Measurements from ENCODE around the gene WDR74.

Gene WDR74

DNA sequence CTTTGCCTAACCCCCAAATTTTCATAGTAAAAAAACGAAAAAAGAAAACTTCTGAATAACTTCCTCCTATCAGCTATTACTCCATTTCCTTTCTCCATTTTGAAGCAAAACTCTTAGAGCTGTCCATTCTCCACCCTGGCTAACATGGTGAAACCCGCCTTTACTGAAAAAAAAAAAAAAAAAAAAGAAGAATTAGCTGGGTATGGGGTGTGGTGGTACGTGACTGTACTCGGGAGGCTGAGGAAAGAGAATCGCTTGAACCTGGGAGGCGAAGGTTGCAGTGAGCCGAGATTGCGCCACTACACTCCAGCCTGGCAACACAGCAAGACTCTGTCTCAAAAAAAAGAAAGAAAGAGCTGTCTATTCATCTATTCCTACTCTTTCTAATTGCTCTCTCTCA is 22.8 kb downstream of the WDR74 start:
- DNase-seq = no peak
- 100% methylated on average over 1 of the region's 8 CpGs for WGBS
- Histone ChIP-seq H3K79me1 (replicated peaks; ENCODE audit: low read length, poor library complexity, severe bottlenecking) (no peaks in the 10 kb centered on the region), H3K27ac (ENCODE audit: low read length, poor library complexity, severe bottlenecking) (no peak overlapping the region), H3K4ac (ENCODE audit: low read depth in 1 of 2, low read length in 2 of 2) (no peak overlapping the region), H2AFZ (ENCODE audit: low read depth, low read length) (no peak overlapping the region), H2BK5ac (ENCODE audit: low read depth, low read length, poor library complexity, severe bottlenecking) (no peak overlapping the region), H3K9ac (ENCODE audit: low read length) (no peak overlapping the region), H4K91ac (ENCODE audit: low read length) (no peak overlapping the region), H3K4me2 (ENCODE audit: low read length, poor library complexity, severe bottlenecking) (no peak overlapping the region), H3K4me1 (ENCODE audit: control insufficient read depth, insufficient read depth, low read depth, low read length) (no peaks in the 10 kb centered on the region), H2AK5ac (ENCODE audit: low read length, severe bottlenecking) (no peak overlapping the region), H3K4me3 (ENCODE audit: insufficient read depth in 1 of 2, low read depth in 1 of 2, low read length in 2 of 2) (no peak overlapping the region), H3K14ac (ENCODE audit: low read length in 2 of 2) (no peak overlapping the region), H2BK120ac (ENCODE audit: low read depth, low read length) (no peak overlapping the region), H3K36me3 (ENCODE audit: control insufficient read depth in 1 of 2, insufficient read depth in 2 of 2, low read depth in 1 of 2, low read length in 2 of 2) (peaks cover 36 to 80% of the 10 kb centered on the region in 2 experiments), H3K27me3 (ENCODE audit: control insufficient read depth in 1 of 2, insufficient read depth in 1 of 2, low read length in 2 of 2) (no peaks in the 10 kb centered on the region), H4K8ac (ENCODE audit: low read length) (no peak overlapping the region), H3K23ac (ENCODE audit: low read length in 2 of 2) (no peak overlapping the region), H3K18ac (ENCODE audit: low read depth in 1 of 2, low read length in 2 of 2) (no peak overlapping the region), H3K9me3 (ENCODE audit: control insufficient read depth, low read length) (no peaks in the 10 kb centered on the region), H2BK15ac (ENCODE audit: low read depth, poor library complexity, severe bottlenecking) (no peak overlapping the region), H2BK12ac (ENCODE audit: low read length in 2 of 2) (no peak overlapping the region)

DNA sequence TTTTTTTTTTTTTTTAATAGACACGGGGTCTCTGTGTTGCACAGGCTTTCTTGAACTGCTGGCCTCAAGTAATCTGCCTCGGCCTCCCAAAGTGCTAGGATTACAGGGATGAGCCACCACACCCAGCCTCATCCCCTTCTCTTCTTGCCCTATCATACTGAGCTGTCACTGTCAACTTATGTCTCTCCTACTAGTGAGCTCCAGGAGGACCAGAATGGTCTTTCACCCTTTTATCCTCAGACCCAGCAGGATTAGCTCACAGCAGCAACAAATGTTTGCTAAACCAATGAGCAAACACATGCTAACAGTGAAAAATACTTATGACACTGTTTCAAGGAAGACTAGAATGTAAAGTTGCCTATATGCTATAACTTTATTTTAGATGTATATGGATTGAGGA is 27.7 kb downstream of the WDR74 start:
- Histone ChIP-seq H3K9me3 (ENCODE audit: control insufficient read depth, low read length) (no peaks in the 10 kb centered on the region), H3K79me1 (replicated peaks; ENCODE audit: low read length, poor library complexity, severe bottlenecking) (no peaks in the 10 kb centered on the region), H3K4me1 (ENCODE audit: control insufficient read depth, insufficient read depth, low read depth, low read length) (peaks cover 6% of the 10 kb centered on the region)

DNA sequence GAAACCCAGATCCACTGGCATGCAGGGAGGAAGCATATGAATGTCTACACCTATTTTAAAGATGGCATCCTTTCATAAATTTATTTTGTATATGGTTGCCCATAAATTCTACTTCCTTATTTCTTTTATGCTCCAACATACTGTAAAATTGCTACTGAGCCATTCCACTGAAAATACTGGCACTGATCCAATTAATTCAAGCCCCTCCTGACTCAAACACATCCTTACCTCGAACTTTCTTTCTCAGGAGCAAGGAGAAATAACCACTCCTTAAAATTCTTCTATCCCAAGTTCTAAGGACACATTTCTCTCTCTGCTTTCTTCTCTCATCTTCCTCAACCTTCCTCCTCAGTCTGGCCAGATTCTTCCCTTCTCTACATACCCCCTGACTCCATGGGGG is 28.6 kb downstream of the WDR74 start:
- H2BK15ac ChIP-seq (ENCODE audit: low read depth, poor library complexity, severe bottlenecking) = no peak overlapping the region
- 87% methylated on average over 1 of the region's 1 CpG for WGBS

More for the DNA sequence above, 27.7 kb downstream of the WDR74 start:
- Histone ChIP-seq H3K27me3 (ENCODE audit: control insufficient read depth in 1 of 2, insufficient read depth in 1 of 2, low read length in 2 of 2) (no peaks in the 10 kb centered on the region), H3K14ac (ENCODE audit: low read length in 2 of 2) (no peak overlapping the region), H3K23ac (ENCODE audit: low read length in 2 of 2) (no peak overlapping the region), H3K9ac (ENCODE audit: low read length) (no peak overlapping the region), H2BK5ac (ENCODE audit: low read depth, low read length, poor library complexity, severe bottlenecking) (no peak overlapping the region), H3K18ac (ENCODE audit: low read depth in 1 of 2, low read length in 2 of 2) (no peak overlapping the region), H2BK15ac (ENCODE audit: low read depth, poor library complexity, severe bottlenecking) (no peak overlapping the region), H3K4ac (ENCODE audit: low read depth in 1 of 2, low read length in 2 of 2) (no peak overlapping the region), H2BK120ac (ENCODE audit: low read depth, low read length) (no peak overlapping the region), H3K27ac (ENCODE audit: low read length, poor library complexity, severe bottlenecking) (no peak overlapping the region), H4K91ac (ENCODE audit: low read length) (no peak overlapping the region), H3K4me3 (ENCODE audit: insufficient read depth in 1 of 2, low read depth in 1 of 2, low read length in 2 of 2) (no peak overlapping the region), H3K36me3 (ENCODE audit: control insufficient read depth in 1 of 2, insufficient read depth in 2 of 2, low read depth in 1 of 2, low read length in 2 of 2) (peaks cover 17 to 34% of the 10 kb centered on the region in 2 experiments), H3K4me2 (ENCODE audit: low read length, poor library complexity, severe bottlenecking) (no peak overlapping the region), H2AK5ac (ENCODE audit: low read length, severe bottlenecking) (no peak overlapping the region), H4K8ac (ENCODE audit: low read length) (no peak overlapping the region), H2BK12ac (ENCODE audit: low read length in 2 of 2) (no peak overlapping the region), H2AFZ (ENCODE audit: low read depth, low read length) (no peak overlapping the region)
- WGBS = 87% methylated on average over 2 of the region's 2 CpGs
- no peak for DNase-seq

DNA sequence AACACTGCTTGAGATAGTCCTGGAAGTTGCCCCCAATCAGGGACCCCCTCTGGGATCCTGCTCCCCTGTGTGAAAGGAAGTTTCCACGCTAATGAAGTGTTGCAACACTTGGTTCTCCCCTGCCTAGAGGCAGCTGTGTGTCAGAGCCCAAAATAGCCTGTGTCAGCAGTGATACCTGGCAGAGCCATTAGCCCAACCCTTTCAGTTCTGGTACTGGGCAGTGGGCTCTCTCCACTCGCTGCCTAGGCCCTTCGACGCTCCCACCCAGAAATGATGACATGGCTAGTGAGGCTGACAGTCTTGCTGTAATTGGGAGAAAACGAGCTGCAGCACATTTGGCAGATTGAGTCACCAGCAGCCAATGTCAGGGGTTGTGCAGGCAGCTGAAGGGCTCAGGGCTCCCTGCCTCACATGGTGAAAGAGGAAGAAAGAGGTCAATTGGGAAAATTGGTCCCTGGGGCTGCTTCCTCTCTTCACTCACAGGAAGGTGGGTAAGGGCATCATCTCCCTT is 32.7 kb downstream of the WDR74 start:
- H3K4me1 ChIP-seq (ENCODE audit: control insufficient read depth, insufficient read depth, low read depth, low read length) = peaks cover 16% of the 10 kb centered on the region
- no peak overlapping the region for H2BK120ac ChIP-seq (ENCODE audit: low read depth, low read length)
- DNase-seq = peak; percentile 62
- H3K36me3 ChIP-seq (ENCODE audit: control insufficient read depth in 1 of 2, insufficient read depth in 2 of 2, low read depth in 1 of 2, low read length in 2 of 2) = peaks cover 18 to 19% of the 10 kb centered on the region in 2 experiments
- H2BK15ac ChIP-seq (ENCODE audit: low read depth, poor library complexity, severe bottlenecking) = no peak overlapping the region
- no peak overlapping the region for H3K18ac ChIP-seq (ENCODE audit: low read depth in 1 of 2, low read length in 2 of 2)
- H3K23ac ChIP-seq (ENCODE audit: low read length in 2 of 2) = no peak overlapping the region
- no peaks in the 10 kb centered on the region for H3K9me3 ChIP-seq (ENCODE audit: control insufficient read depth, low read length)
- H2AK5ac ChIP-seq (ENCODE audit: low read length, severe bottlenecking) = no peak overlapping the region
- H3K79me1 ChIP-seq (replicated peaks; ENCODE audit: low read length, poor library complexity, severe bottlenecking) = peaks cover 6% of the 10 kb centered on the region
- H3K9ac ChIP-seq (ENCODE audit: low read length) = peak overlapping the region; percentile 98
- no peak overlapping the region for H3K27ac ChIP-seq (ENCODE audit: low read length, poor library complexity, severe bottlenecking)
- H2BK12ac ChIP-seq (ENCODE audit: low read length in 2 of 2) = no peak overlapping the region
- H3K14ac ChIP-seq (ENCODE audit: low read length in 2 of 2) = no peak overlapping the region
- H2AFZ ChIP-seq (ENCODE audit: low read depth, low read length) = no peak overlapping the region
- H2BK5ac ChIP-seq (ENCODE audit: low read depth, low read length, poor library complexity, severe bottlenecking) = no peak overlapping the region
- H3K4ac ChIP-seq (ENCODE audit: low read depth in 1 of 2, low read length in 2 of 2) = no peak overlapping the region
- H3K4me2 ChIP-seq (ENCODE audit: low read length, poor library complexity, severe bottlenecking) = no peak overlapping the region
- H4K8ac ChIP-seq (ENCODE audit: low read length) = no peak overlapping the region
- H4K91ac ChIP-seq (ENCODE audit: low read length) = no peak overlapping the region
- H3K27me3 ChIP-seq (ENCODE audit: control insufficient read depth in 1 of 2, insufficient read depth in 1 of 2, low read length in 2 of 2) = no peaks in the 10 kb centered on the region
- WGBS = 64% methylated on average over 5 of the region's 5 CpGs
- peak overlapping the region in 1 of 2 experiments; percentile 95 for H3K4me3 ChIP-seq (ENCODE audit: insufficient read depth in 1 of 2, low read depth in 1 of 2, low read length in 2 of 2)

More for the DNA sequence above, 28.6 kb downstream of the WDR74 start:
- peaks cover 14% of the 10 kb centered on the region for H3K4me1 ChIP-seq (ENCODE audit: control insufficient read depth, insufficient read depth, low read depth, low read length)
- H3K27ac ChIP-seq (ENCODE audit: low read length, poor library complexity, severe bottlenecking) = no peak overlapping the region
- H3K4me2 ChIP-seq (ENCODE audit: low read length, poor library complexity, severe bottlenecking) = no peak overlapping the region
- H2AFZ ChIP-seq (ENCODE audit: low read depth, low read length) = no peak overlapping the region
- no peak overlapping the region for H3K14ac ChIP-seq (ENCODE audit: low read length in 2 of 2)
- H3K27me3 ChIP-seq (ENCODE audit: control insufficient read depth in 1 of 2, insufficient read depth in 1 of 2, low read length in 2 of 2) = no peaks in the 10 kb centered on the region
- no peak overlapping the region for H2BK120ac ChIP-seq (ENCODE audit: low read depth, low read length)
- H3K36me3 ChIP-seq (ENCODE audit: control insufficient read depth in 1 of 2, insufficient read depth in 2 of 2, low read depth in 1 of 2, low read length in 2 of 2) = peaks cover 13 to 25% of the 10 kb centered on the region in 2 experiments
- no peak overlapping the region for H3K4ac ChIP-seq (ENCODE audit: low read depth in 1 of 2, low read length in 2 of 2)
- H3K79me1 ChIP-seq (replicated peaks; ENCODE audit: low read length, poor library complexity, severe bottlenecking) = no peaks in the 10 kb centered on the region
- no peak overlapping the region for H2BK12ac ChIP-seq (ENCODE audit: low read length in 2 of 2)
- no peak overlapping the region for H3K23ac ChIP-seq (ENCODE audit: low read length in 2 of 2)
- H4K8ac ChIP-seq (ENCODE audit: low read length) = no peak overlapping the region
- H3K9ac ChIP-seq (ENCODE audit: low read length) = no peak overlapping the region
- H2BK5ac ChIP-seq (ENCODE audit: low read depth, low read length, poor library complexity, severe bottlenecking) = no peak overlapping the region
- no peak for DNase-seq
- no peak overlapping the region for H3K4me3 ChIP-seq (ENCODE audit: insufficient read depth in 1 of 2, low read depth in 1 of 2, low read length in 2 of 2)
- no peak overlapping the region for H3K18ac ChIP-seq (ENCODE audit: low read depth in 1 of 2, low read length in 2 of 2)
- no peak overlapping the region for H4K91ac ChIP-seq (ENCODE audit: low read length)
- no peaks in the 10 kb centered on the region for H3K9me3 ChIP-seq (ENCODE audit: control insufficient read depth, low read length)
- H2AK5ac ChIP-seq (ENCODE audit: low read length, severe bottlenecking) = no peak overlapping the region

Data from mesenchymal stem cell (in vitro differentiated cells and primary cell).